ENCODE measurements around the gene CRTAC1.

DNA sequence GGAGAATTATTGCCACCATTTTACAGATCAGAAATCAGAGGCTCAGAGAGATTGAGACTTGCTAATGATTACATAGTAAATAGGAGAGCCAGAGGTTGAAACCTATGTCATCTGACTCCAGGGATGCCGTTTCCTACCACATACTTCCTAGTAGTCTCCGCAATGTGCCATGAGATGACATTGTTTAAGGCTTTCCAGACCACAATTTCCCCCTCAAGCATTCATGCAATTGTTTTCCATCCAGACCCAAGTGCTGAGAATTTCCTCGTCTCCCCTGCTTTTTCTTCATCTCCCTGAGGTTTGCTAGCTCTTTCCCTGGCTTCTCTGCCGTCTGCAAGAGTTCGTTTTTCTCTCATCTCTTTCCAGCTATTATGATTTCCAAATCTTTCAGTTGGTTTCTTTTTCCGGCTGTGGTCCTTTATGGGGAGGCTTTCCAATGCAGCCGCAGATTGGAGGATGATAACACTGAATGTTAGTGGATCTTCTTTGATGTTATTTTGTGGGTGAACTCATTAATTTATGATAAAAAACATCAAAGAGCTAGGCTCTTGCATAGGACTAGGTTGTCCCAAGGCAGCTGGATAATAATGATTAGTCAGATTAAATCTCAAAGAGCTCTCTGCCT, 187.7 kb downstream of the CRTAC1 start:
- TF ChIP-seq, protein P1, sequence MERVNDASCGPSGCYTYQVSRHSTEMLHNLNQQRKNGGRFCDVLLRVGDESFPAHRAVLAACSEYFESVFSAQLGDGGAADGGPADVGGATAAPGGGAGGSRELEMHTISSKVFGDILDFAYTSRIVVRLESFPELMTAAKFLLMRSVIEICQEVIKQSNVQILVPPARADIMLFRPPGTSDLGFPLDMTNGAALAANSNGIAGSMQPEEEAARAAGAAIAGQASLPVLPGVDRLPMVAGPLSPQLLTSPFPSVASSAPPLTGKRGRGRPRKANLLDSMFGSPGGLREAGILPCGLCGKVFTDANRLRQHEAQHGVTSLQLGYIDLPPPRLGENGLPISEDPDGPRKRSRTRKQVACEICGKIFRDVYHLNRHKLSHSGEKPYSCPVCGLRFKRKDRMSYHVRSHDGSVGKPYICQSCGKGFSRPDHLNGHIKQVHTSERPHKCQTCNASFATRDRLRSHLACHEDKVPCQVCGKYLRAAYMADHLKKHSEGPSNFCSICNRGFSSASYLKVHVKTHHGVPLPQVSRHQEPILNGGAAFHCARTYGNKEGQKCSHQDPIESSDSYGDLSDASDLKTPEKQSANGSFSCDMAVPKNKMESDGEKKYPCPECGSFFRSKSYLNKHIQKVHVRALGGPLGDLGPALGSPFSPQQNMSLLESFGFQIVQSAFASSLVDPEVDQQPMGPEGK (CRISPR knock-in tag; IDR thresholded peaks at IDR 0.05; ENCODE audit: borderline replicate concordance) = no peak
- TF ChIP-seq ZFP3 (CRISPR knock-in tag; IDR thresholded peaks at IDR 0.05) (no peak), ZFP30 (CRISPR knock-in tag; IDR thresholded peaks at IDR 0.05) (no peak), TCF4 (CRISPR knock-in tag; IDR thresholded peaks at IDR 0.05; ENCODE audit: borderline replicate concordance) (no peak), RARB (CRISPR knock-in tag; IDR thresholded peaks at IDR 0.05) (no peak), SNAI2 (CRISPR knock-in tag; IDR thresholded peaks at IDR 0.05) (no peak), CSDC2 (CRISPR knock-in tag; IDR thresholded peaks at IDR 0.05) (no peak), BACH2 (CRISPR knock-in tag; IDR thresholded peaks at IDR 0.05; ENCODE audit: borderline replicate concordance) (no peak), ZC3H10 (CRISPR knock-in tag; IDR thresholded peaks at IDR 0.05) (no peak)
- TF ChIP-seq, protein P2, sequence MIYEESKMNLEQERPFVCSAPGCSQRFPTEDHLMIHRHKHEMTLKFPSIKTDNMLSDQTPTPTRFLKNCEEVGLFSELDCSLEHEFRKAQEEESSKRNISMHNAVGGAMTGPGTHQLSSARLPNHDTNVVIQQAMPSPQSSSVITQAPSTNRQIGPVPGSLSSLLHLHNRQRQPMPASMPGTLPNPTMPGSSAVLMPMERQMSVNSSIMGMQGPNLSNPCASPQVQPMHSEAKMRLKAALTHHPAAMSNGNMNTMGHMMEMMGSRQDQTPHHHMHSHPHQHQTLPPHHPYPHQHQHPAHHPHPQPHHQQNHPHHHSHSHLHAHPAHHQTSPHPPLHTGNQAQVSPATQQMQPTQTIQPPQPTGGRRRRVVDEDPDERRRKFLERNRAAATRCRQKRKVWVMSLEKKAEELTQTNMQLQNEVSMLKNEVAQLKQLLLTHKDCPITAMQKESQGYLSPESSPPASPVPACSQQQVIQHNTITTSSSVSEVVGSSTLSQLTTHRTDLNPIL (CRISPR knock-in tag; IDR thresholded peaks at IDR 0.05; ENCODE audit: low read depth) = no peak
- TF ChIP-seq, protein P3, sequence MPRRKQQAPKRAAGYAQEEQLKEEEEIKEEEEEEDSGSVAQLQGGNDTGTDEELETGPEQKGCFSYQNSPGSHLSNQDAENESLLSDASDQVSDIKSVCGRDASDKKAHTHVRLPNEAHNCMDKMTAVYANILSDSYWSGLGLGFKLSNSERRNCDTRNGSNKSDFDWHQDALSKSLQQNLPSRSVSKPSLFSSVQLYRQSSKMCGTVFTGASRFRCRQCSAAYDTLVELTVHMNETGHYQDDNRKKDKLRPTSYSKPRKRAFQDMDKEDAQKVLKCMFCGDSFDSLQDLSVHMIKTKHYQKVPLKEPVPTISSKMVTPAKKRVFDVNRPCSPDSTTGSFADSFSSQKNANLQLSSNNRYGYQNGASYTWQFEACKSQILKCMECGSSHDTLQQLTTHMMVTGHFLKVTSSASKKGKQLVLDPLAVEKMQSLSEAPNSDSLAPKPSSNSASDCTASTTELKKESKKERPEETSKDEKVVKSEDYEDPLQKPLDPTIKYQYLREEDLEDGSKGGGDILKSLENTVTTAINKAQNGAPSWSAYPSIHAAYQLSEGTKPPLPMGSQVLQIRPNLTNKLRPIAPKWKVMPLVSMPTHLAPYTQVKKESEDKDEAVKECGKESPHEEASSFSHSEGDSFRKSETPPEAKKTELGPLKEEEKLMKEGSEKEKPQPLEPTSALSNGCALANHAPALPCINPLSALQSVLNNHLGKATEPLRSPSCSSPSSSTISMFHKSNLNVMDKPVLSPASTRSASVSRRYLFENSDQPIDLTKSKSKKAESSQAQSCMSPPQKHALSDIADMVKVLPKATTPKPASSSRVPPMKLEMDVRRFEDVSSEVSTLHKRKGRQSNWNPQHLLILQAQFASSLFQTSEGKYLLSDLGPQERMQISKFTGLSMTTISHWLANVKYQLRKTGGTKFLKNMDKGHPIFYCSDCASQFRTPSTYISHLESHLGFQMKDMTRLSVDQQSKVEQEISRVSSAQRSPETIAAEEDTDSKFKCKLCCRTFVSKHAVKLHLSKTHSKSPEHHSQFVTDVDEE (CRISPR knock-in tag; IDR thresholded peaks at IDR 0.05) = no peak
- TF ChIP-seq, protein P4, sequence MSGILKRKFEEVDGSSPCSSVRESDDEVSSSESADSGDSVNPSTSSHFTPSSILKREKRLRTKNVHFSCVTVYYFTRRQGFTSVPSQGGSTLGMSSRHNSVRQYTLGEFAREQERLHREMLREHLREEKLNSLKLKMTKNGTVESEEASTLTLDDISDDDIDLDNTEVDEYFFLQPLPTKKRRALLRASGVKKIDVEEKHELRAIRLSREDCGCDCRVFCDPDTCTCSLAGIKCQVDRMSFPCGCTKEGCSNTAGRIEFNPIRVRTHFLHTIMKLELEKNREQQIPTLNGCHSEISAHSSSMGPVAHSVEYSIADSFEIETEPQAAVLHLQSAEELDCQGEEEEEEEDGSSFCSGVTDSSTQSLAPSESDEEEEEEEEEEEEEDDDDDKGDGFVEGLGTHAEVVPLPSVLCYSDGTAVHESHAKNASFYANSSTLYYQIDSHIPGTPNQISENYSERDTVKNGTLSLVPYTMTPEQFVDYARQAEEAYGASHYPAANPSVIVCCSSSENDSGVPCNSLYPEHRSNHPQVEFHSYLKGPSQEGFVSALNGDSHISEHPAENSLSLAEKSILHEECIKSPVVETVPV (CRISPR knock-in tag; IDR thresholded peaks at IDR 0.05) = no peak

Data from SK-N-SH treated with all-trans-retinoic acid at 6 μM for 48 hours (cell line).